Thoracic aorta (tissue), 2 donors: ENCODE results near the gene HEXD. TPM values are rescaled to one million over a fixed set of nuclear protein-coding genes. Genes with fewer than 3 reads are reported as not detected.

ENCODE experiments used
- ATAC-seq: fragments of 150-250 bp; one replicate; pipeline ENCODE4 v1.8.0; 2017; ENCODE audit warnings: low read depth; ENCODE audit not compliant: insufficient number of reproducible peaks, low FRiP score
- DNase-seq: peaks from one replicate; pipeline ENCODE4 v3.0.0-alpha.2; 2020; ENCODE audit warnings: low spot score
- H3K27ac ChIP-seq, 2 donors: fragments of 200-600 bp; sonication (generic); 1 replicate in 1 of 2; 2 replicates in 1 of 2; pipeline ENCODE4 v1.5.1; 2016; ENCODE audit warnings: mild to moderate bottlenecking in 2 of 2, moderate library complexity in 2 of 2
- H3K27me3 ChIP-seq: fragments of 200-600 bp; sonication (generic); replicated peaks from 2 replicates; pipeline ENCODE4 v1.6.0; 2016; ENCODE audit warnings: mild to moderate bottlenecking; ENCODE audit not compliant: insufficient read depth
- H3K36me3 ChIP-seq: fragments of 200-600 bp; sonication (generic); one replicate; pipeline ENCODE4 v1.5.1; 2016
- H3K4me1 ChIP-seq, 2 donors: fragments of 200-600 bp; sonication (generic); 1 replicate in 1 of 2; 2 replicates in 1 of 2; pipeline versions ENCODE4 v1.5.1 to v1.6.0; 2016; ENCODE audit warnings: low read depth in 2 of 2, mild to moderate bottlenecking in 1 of 2; ENCODE audit not compliant: control insufficient read depth in 1 of 2
- H3K4me3 ChIP-seq: fragments of 200-600 bp; sonication (generic); 2 replicates; pipeline ENCODE4 v1.5.1; 2016; ENCODE audit warnings: mild to moderate bottlenecking
- H3K9me3 ChIP-seq: fragments of 200-600 bp; sonication (generic); 2 replicates; pipeline ENCODE4 v1.5.1; 2016
- total RNA-seq, 2 donors: library from RNA; depleted of rRNA; stranded (reverse); fragments of >200 nt; gene quantifications; one replicate each; pipeline versions ENCODE4 v1.1.0 to v1.2.3, GENCODE V29; 2016
- TF ChIP-seq, protein P1 (sequence below): fragments of 200-600 bp; sonication (generic); IDR thresholded peaks from one replicate; pipeline ENCODE4 v1.5.1; 2019; ENCODE audit warnings: antibody characterized with exemption

Gene HEXD
- total RNA-seq, 2 donors from 2014 or later: 31.4 to 34.7 TPM

DNA sequence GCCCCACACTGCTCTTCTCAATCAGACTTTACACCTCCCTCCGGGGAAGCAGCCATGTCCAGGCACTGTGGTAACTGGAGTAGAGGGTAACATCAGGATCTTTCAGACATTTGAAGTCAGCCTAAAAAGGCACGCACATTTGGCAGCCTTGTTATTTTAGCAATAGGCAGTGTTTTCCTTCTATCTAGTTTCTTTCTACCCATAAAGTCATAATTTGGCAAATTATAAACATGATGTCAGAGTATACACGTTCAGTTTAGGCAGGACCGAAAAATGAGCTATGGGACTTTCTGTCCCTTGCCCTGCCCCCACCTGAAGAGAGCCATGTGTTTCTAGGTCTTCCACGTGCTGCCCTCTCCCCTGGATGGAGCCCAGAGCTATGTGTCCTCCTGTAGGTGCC lies 61.5 kb downstream of the HEXD start:
- no peaks in the 10 kb centered on the region for H3K9me3 ChIP-seq
- no peaks in the 10 kb centered on the region for H3K4me1 ChIP-seq
- DNase-seq: no peak
- ATAC-seq: no peak
- TF ChIP-seq, protein P1, sequence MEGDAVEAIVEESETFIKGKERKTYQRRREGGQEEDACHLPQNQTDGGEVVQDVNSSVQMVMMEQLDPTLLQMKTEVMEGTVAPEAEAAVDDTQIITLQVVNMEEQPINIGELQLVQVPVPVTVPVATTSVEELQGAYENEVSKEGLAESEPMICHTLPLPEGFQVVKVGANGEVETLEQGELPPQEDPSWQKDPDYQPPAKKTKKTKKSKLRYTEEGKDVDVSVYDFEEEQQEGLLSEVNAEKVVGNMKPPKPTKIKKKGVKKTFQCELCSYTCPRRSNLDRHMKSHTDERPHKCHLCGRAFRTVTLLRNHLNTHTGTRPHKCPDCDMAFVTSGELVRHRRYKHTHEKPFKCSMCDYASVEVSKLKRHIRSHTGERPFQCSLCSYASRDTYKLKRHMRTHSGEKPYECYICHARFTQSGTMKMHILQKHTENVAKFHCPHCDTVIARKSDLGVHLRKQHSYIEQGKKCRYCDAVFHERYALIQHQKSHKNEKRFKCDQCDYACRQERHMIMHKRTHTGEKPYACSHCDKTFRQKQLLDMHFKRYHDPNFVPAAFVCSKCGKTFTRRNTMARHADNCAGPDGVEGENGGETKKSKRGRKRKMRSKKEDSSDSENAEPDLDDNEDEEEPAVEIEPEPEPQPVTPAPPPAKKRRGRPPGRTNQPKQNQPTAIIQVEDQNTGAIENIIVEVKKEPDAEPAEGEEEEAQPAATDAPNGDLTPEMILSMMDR: no peak
- H3K27ac ChIP-seq: no peak overlapping the region
- H3K36me3 ChIP-seq: peaks cover 67% of the 10 kb centered on the region
- no peaks in the 10 kb centered on the region for H3K27me3 ChIP-seq
- H3K4me3 ChIP-seq: no peak overlapping the region

DNA sequence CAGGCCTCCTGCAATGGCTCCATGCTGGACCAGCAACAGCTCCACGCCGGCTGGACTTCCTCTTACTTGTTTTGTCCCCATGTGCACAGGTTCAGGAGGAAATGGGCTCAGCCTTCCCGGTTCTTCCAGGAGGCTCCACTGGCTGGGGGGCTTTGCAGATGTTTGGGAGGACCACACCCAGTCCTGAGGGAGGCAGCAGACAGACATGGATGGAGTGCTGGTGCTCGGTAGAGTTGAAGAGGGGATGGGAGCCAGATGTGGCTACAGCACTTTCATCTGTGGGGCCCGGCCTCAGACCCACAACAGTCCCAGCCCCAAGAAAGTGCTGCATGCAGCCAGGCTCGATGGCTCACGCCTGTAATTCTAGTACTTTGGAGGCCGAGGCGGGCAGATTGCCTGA lies 62.2 kb downstream of the HEXD start:
- peaks cover 69% of the 10 kb centered on the region for H3K36me3 ChIP-seq
- TF ChIP-seq, protein P1: no peak

DNA sequence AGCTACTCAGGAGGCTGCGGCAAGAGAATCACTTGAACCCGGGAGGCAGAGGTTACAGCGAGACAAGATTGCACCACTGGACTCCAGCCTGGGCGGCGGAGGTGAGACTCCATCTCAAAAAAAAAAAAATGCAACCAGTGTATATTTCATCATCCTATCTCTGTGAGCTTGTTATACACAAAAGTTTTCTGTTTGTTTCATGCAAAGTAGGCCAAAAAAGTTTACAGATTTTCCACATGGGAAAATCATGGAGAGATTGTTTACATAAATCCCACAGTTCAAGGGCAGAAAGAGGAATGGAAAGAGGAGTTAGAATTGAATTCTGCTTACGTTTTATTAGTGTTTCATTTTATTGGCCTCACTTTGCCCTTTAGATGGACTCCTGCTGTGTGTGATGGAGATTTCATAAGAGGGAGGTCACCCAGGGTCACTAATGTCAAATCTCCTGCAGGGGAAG lies 65.1 kb downstream of the HEXD start:
- TF ChIP-seq, protein P1: no peak
- no peaks in the 10 kb centered on the region for H3K27me3 ChIP-seq
- DNase-seq (no peak), ATAC-seq (no peak)
- H3K4me1 ChIP-seq: peaks cover 0 to 6% of the 10 kb centered on the region in 2 donors
- H3K9me3 ChIP-seq: no peaks in the 10 kb centered on the region
- no peak overlapping the region for H3K27ac ChIP-seq
- no peak overlapping the region for H3K4me3 ChIP-seq
- peaks cover 72% of the 10 kb centered on the region for H3K36me3 ChIP-seq

More for the DNA sequence above, 62.2 kb downstream of the HEXD start:
- DNase-seq (no peak), ATAC-seq (no peak)
- no peaks in the 10 kb centered on the region for H3K27me3 ChIP-seq
- H3K27ac ChIP-seq: no peak overlapping the region
- H3K9me3 ChIP-seq: no peaks in the 10 kb centered on the region
- no peak overlapping the region for H3K4me3 ChIP-seq
- no peaks in the 10 kb centered on the region for H3K4me1 ChIP-seq

DNA sequence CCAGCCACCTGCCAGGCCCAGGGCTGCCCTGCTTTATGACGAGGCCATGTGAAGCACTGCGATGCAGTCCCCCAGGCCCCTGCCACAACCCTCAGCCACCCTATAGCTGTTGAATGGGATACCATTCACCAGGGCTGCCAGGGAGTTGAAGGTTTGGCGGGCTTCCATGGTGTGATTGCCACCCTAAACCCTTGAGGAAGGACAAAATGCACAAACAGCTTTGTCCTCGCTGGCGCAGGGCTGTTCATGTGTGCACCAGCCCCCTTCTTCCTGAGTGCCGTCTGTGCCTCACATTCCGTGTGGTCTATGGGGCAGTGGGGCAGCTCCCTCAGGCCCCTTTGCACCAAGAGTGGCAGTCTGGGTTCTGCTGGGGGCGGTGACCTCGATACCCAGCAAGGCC lies 65.7 kb downstream of the HEXD start:
- peaks cover 0 to 12% of the 10 kb centered on the region in 2 donors for H3K4me1 ChIP-seq
- no peak for ATAC-seq
- no peaks in the 10 kb centered on the region for H3K27me3 ChIP-seq
- no peak for DNase-seq
- no peak overlapping the region for H3K27ac ChIP-seq
- no peak overlapping the region for H3K4me3 ChIP-seq
- TF ChIP-seq, protein P1: no peak
- no peaks in the 10 kb centered on the region for H3K9me3 ChIP-seq
- H3K36me3 ChIP-seq: peaks cover 66% of the 10 kb centered on the region

DNA sequence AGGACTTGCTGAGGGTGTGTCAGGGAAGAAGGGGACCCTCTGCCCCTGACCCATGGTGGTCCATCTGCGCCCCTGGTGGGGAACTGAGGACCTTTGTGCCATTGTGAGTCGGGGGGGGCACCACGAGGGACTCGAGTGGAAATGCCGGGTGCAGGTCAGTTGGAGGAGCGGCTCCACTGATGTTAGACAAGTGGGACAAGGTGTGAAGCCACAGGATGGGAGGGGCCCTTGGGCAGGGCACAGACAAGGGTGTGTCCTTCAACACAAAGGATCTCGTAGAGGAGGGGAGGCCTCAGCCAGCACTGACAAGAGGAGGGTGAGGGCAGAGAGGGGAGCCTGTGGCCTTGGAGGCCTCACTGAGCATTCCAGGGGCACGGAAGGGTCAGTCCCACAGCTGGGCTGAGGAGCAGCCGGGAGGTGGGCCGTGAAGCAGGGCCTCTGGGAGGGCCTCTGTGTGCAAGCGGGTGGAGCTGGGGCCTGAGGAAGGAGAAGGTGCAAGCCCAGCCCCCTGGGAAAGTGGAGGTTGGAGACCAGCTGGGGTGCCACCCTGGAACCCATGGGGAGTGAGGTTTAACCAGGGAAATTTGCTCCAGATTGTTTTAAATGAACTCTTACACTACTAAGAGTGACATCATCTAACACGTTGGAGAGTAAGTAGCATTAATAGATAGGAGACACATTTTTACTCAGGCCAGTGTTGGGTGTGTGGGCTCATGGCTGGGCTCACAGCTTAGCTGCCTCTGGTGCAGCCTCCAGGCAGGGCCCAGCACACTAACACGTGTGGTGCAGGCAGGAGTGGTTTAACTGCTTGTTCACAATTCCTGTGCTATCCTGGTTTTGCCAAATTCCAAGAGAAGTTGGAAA lies 68.3 kb downstream of the HEXD start:
- H3K9me3 ChIP-seq: no peaks in the 10 kb centered on the region
- no peak for DNase-seq
- H3K36me3 ChIP-seq: peaks cover 42% of the 10 kb centered on the region

More for the DNA sequence above, 68.3 kb downstream of the HEXD start:
- H3K4me3 ChIP-seq: no peak overlapping the region
- TF ChIP-seq, protein P1: no peak
- peak overlapping the region in 1 of 2 donors; percentile 23 for H3K27ac ChIP-seq
- H3K27me3 ChIP-seq: no peaks in the 10 kb centered on the region
- peaks cover 0 to 25% of the 10 kb centered on the region in 2 donors for H3K4me1 ChIP-seq
- ATAC-seq: no peak
